ENCODE data around the gene SULT4A1.
A peak's percentile ranks its signal among the peaks of the same experiment; 100 is the strongest.

- TF ChIP-seq ZFX (IDR thresholded peaks at IDR 0.05) (no peak), POLR2A (IDR thresholded peaks at IDR 0.05; ENCODE audit: borderline replicate concordance, extremely low read depth, insufficient read depth, insufficient read length) (no peak), MAX (IDR thresholded peaks at IDR 0.05) (no peak), CTCF (IDR thresholded peaks at IDR 0.05 in 2 of 3, conservative IDR thresholded peaks at IDR 0.05 in 1 of 3; ENCODE audit: borderline replicate concordance in 1 of 3, insufficient read depth in 1 of 3, low read depth in 2 of 3, low read length in 2 of 3) (peak; percentile 13 to 50 (median 46); a peak in 5 of 6 replicates), FOSL1 (IDR thresholded peaks at IDR 0.05; ENCODE audit: low read depth) (no peak), POLR2AphosphoS5 (IDR thresholded peaks at IDR 0.05; ENCODE audit: low read depth, low read length) (no peak), SIN3A (IDR thresholded peaks at IDR 0.05; ENCODE audit: low read depth) (no peak), EZH2 (IDR thresholded peaks at IDR 0.05) (no peak), ATF3 (IDR thresholded peaks at IDR 0.05) (no peak), ZNF274 (IDR thresholded peaks at IDR 0.05; ENCODE audit: low read depth, low read length) (no peak), REST (IDR thresholded peaks at IDR 0.05; ENCODE audit: low read depth) (no peak), SRF (IDR thresholded peaks at IDR 0.05; ENCODE audit: low read depth) (no peak), RAD21 (IDR thresholded peaks at IDR 0.05; ENCODE audit: low read depth) (peak; percentile 54)
Observed at GRCh38 chr22:43796567-43796966, 65.7 kb downstream of the SULT4A1 start.

All from HCT116 (cell line).